ENCODE results near the gene PLXND1. TPM values are rescaled to one million over a fixed set of nuclear protein-coding genes. Genes with fewer than 3 reads are reported as not detected.

Gene PLXND1
- total and polyA plus RNA-seq, 12 donors: 41.2 to 370 (median 138) TPM

DNA sequence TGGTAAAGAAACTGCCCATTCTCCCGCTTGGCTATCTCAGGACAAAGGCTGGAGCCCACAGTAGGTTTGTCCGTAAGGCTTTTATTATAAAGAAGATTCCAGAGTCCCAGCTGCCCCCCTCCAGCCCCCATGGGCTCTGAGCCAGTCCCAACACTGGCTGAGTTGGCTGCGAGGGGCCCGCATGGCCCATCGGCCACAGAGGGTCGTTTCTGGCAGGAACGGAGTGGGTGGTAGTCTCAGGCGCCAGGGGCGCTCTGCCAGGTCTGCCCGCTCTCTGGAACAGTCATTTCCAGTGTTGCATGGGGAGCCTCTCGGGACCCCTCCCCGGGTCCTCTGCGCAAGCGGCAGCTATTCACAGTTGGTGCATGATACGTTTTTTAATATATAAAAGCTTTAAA, 51.3 kb downstream of the PLXND1 start:
- Histone ChIP-seq H3K27ac (peak overlapping the region in 2 of 5 donors; percentile 58 to 65), H3K4me3 (no peak overlapping the region), H3K9me3 (replicated peaks in 1 of 3) (no peaks in the 10 kb centered on the region), H3K27me3 (no peaks in the 10 kb centered on the region), H3K36me3 (replicated peaks in 1 of 2) (peaks cover 0 to 41% of the 10 kb centered on the region in 2 donors), H3K4me1 (replicated peaks in 1 of 2) (peaks cover 22 to 39% of the 10 kb centered on the region in 2 donors)
- intact Hi-C loops (cut with DNase I): no loop called here
- WGBS, 4 donors: 76 to 89% (median 78%) methylated on average over 12 to 15 of the region's 15 CpGs
- TF ChIP-seq POLR2A (IDR thresholded peaks at IDR 0.05): no peak
- TF ChIP-seq, protein P1, sequence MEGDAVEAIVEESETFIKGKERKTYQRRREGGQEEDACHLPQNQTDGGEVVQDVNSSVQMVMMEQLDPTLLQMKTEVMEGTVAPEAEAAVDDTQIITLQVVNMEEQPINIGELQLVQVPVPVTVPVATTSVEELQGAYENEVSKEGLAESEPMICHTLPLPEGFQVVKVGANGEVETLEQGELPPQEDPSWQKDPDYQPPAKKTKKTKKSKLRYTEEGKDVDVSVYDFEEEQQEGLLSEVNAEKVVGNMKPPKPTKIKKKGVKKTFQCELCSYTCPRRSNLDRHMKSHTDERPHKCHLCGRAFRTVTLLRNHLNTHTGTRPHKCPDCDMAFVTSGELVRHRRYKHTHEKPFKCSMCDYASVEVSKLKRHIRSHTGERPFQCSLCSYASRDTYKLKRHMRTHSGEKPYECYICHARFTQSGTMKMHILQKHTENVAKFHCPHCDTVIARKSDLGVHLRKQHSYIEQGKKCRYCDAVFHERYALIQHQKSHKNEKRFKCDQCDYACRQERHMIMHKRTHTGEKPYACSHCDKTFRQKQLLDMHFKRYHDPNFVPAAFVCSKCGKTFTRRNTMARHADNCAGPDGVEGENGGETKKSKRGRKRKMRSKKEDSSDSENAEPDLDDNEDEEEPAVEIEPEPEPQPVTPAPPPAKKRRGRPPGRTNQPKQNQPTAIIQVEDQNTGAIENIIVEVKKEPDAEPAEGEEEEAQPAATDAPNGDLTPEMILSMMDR (IDR thresholded peaks at IDR 0.05): no peak
- no peak for DNase-seq

DNA sequence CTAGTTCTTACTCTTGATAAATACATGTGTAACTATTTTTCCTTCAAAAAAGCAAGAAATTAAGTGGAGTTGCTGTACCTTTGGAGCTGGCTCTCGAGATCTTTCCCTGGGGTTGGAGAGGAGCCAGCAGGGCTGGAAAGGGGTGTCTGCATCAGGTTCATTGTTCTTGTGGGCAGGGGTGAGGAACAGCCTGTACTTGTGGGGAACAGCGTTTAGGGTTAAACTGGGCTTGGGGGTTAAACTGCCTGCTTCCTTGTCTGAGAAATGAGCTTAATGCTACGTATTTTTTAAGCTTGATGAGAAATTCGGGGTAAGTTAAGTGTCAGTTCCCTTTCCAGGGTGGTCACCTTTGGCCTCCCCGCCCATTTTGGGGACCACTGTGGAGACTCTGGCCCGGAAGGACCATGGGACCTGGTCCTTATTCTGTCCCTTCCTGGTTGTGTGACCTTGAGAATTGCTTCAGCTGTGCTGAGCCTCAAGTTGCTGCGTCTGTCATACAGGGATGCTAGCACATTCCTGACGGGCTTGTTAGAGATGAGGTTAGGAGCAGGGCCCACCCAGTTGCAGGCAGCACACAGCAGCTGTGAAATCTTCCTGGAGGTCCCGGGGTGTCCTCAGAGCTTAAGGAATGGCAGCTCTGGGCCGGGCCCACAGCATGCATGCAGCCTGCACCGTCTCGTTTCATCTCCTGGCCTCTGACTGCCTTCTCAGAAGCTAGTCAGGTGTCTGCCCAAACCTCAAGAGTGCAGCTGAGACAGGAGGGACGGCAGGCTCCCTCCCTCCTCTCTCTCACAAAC, 51.9 kb downstream of the PLXND1 start:
- no peak for DNase-seq
- TF ChIP-seq POLR2A (IDR thresholded peaks at IDR 0.05): no peak
- TF ChIP-seq, protein P1 (IDR thresholded peaks at IDR 0.05): no peak
- intact Hi-C loops (cut with DNase I): no loop called here
- 46 to 63% (median 51%) methylated on average over 11 to 13 of the region's 13 CpGs for WGBS, 4 donors
- Histone ChIP-seq H3K27ac (peak overlapping the region in 2 of 5 donors; percentile 58 to 65), H3K36me3 (replicated peaks in 1 of 2) (peaks cover 0 to 35% of the 10 kb centered on the region in 2 donors), H3K9me3 (replicated peaks in 1 of 3) (no peaks in the 10 kb centered on the region), H3K4me1 (replicated peaks in 1 of 2) (peaks cover 16 to 33% of the 10 kb centered on the region in 2 donors), H3K4me3 (no peak overlapping the region), H3K27me3 (no peaks in the 10 kb centered on the region)

DNA sequence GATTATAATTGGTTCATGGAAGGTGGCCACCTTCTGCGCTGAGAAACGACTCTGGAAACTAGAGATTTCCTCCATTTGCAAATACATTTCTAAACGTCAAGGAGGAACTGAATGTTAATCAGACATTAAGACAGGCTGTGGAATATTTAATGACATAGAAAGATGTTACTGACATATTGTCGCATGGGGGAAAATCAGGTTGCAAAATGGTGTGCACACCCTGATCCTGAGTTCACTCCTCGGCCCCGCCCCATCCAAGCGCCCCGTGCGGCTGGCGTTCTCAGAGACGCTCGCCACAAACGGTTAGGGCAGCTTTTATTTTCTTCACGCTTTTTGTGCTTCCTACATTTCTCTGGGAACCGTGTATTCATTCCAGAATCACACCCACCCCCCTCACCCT, 52.8 kb downstream of the PLXND1 start:
- no peak for DNase-seq
- 58 to 75% (median 67%) methylated on average over 15 of the region's 15 CpGs for WGBS, 4 donors
- Histone ChIP-seq H3K9me3 (replicated peaks in 1 of 3) (no peaks in the 10 kb centered on the region), H3K27me3 (no peaks in the 10 kb centered on the region), H3K4me1 (replicated peaks in 1 of 2) (peaks cover 7 to 24% of the 10 kb centered on the region in 2 donors), H3K4me3 (no peak overlapping the region), H3K27ac (no peak overlapping the region), H3K36me3 (replicated peaks in 1 of 2) (peaks cover 0 to 27% of the 10 kb centered on the region in 2 donors)
- intact Hi-C loops (cut with DNase I): no loop called here
- no peak for TF ChIP-seq POLR2A (IDR thresholded peaks at IDR 0.05)
- TF ChIP-seq, protein P1 (IDR thresholded peaks at IDR 0.05): no peak

DNA sequence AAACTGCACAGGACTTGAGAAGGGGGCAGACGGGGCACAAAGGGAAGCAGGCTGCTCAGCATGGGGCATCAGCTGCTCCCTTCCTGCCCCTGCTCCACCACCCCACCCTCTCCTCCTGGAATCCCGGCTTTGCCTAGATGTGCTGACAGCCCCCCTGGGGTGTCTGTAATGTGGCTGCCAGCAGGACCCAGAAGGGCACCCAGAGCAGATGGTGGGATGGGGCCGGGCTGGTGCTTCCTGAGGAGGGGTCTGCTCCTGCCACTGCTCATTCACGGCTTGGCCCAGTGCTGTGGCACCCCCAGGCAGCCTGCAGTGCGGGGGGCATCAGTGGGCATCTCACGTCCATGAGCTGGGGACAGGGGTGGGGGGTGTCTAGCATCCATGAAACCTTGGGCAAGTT, 53.3 kb downstream of the PLXND1 start:
- H3K4me1 ChIP-seq (replicated peaks in 1 of 2): peaks cover 2 to 19% of the 10 kb centered on the region in 2 donors

More for the DNA sequence above, 53.3 kb downstream of the PLXND1 start:
- TF ChIP-seq POLR2A (IDR thresholded peaks at IDR 0.05): no peak
- TF ChIP-seq, protein P1 (IDR thresholded peaks at IDR 0.05): no peak
- H3K4me3 ChIP-seq: no peak overlapping the region
- WGBS, 4 donors: 71 to 95% (median 78%) methylated on average over 2 to 6 of the region's 6 CpGs
- intact Hi-C loops (cut with DNase I): no loop called here
- H3K36me3 ChIP-seq (replicated peaks in 1 of 2): peaks cover 0 to 22% of the 10 kb centered on the region in 2 donors
- H3K9me3 ChIP-seq (replicated peaks in 1 of 3): no peaks in the 10 kb centered on the region
- no peak for DNase-seq
- H3K27ac ChIP-seq: peak overlapping the region in 1 of 5 donors; percentile 58
- H3K27me3 ChIP-seq: no peaks in the 10 kb centered on the region

Measured in adrenal gland (tissue), 12 donors.